Measurements from ENCODE around the gene HDDC2. TPM values are rescaled to one million over a fixed set of nuclear protein-coding genes. Genes with fewer than 3 reads are reported as not detected.

Gene HDDC2
- total and polyA plus RNA-seq, 3 donors from 2014 or later, result 61.3 to 112 (median 89.6) TPM

DNA sequence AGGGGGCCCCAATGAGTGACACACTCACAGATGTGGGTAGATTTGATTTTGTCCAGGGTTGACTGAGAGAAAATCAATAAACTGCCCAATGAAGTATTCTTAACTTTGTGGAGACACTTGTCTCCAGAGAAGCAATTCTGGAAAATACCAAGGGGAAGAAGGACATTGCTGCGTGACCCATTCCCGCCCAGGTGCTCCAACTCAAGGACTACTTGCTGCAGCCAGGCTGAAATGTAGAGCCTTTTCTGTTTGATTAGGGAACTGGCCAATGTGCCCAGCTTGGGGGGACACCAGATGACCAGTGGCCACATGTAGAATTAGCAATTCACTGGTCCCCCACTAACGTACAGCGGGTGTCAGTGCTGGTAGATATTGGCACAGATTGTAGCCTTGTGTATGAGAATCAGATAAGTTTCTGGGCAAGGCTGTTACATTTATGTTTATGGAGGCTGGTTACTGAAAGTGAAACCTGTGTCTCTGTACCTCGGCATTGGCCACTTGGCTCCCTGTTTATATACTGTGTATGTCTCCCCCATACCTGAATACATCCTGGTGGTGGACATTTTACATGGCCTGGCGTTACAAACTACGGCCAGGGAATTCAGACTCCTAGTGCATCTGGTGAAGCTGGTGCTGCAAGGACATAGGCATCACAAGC is 32.3 kb downstream of the HDDC2 start:
- DNase-seq, result no peak
- H3K4me1 ChIP-seq, result no peaks in the 10 kb centered on the region
- H3K27me3 ChIP-seq, result no peaks in the 10 kb centered on the region
- no peaks in the 10 kb centered on the region for H3K36me3 ChIP-seq (ENCODE audit: low read depth, missing control alignments)
- no peak overlapping the region for H3K27ac ChIP-seq
- WGBS, 2 donors, result 89 to 94% methylated on average over 7 of the region's 7 CpGs
- intact Hi-C loops (cut with DNase I; ENCODE audit: low total_unique reads), result no loop called here
- no peak overlapping the region for H3K4me3 ChIP-seq
- TF ChIP-seq, protein P1, sequence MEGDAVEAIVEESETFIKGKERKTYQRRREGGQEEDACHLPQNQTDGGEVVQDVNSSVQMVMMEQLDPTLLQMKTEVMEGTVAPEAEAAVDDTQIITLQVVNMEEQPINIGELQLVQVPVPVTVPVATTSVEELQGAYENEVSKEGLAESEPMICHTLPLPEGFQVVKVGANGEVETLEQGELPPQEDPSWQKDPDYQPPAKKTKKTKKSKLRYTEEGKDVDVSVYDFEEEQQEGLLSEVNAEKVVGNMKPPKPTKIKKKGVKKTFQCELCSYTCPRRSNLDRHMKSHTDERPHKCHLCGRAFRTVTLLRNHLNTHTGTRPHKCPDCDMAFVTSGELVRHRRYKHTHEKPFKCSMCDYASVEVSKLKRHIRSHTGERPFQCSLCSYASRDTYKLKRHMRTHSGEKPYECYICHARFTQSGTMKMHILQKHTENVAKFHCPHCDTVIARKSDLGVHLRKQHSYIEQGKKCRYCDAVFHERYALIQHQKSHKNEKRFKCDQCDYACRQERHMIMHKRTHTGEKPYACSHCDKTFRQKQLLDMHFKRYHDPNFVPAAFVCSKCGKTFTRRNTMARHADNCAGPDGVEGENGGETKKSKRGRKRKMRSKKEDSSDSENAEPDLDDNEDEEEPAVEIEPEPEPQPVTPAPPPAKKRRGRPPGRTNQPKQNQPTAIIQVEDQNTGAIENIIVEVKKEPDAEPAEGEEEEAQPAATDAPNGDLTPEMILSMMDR (IDR thresholded peaks at IDR 0.05), result no peak
- TF ChIP-seq POLR2A (IDR thresholded peaks at IDR 0.05), result no peak
- H3K9me3 ChIP-seq, result no peaks in the 10 kb centered on the region

DNA sequence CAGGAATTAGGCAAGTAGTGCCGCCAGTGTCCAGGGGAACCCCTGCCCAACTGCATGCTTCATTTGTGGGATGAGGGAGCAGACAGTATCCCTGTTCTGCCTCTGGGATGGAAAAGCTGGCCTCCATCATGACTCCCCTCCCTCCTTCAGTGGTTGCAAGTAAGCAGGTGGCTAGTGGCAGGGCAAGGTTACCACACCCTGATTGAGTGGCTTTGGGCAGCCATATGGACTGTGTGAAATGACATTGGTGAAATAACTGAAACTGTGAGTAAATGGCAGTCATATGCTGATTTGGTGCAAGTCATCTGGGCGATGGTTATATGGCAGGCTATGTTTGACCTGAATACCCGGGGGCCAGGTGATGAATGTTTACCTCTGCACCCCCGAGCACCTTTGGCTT is 33.0 kb downstream of the HDDC2 start:
- DNase-seq, result no peak
- H3K36me3 ChIP-seq (ENCODE audit: low read depth, missing control alignments), result no peaks in the 10 kb centered on the region
- intact Hi-C loops (cut with DNase I; ENCODE audit: low total_unique reads), result no loop called here
- no peak overlapping the region for H3K4me3 ChIP-seq
- 92 to 94% methylated on average over 4 of the region's 4 CpGs for WGBS, 2 donors
- no peaks in the 10 kb centered on the region for H3K27me3 ChIP-seq
- H3K9me3 ChIP-seq, result no peaks in the 10 kb centered on the region
- H3K4me1 ChIP-seq, result no peaks in the 10 kb centered on the region
- TF ChIP-seq, protein P1 (IDR thresholded peaks at IDR 0.05), result no peak
- TF ChIP-seq POLR2A (IDR thresholded peaks at IDR 0.05), result no peak
- no peak overlapping the region for H3K27ac ChIP-seq

DNA sequence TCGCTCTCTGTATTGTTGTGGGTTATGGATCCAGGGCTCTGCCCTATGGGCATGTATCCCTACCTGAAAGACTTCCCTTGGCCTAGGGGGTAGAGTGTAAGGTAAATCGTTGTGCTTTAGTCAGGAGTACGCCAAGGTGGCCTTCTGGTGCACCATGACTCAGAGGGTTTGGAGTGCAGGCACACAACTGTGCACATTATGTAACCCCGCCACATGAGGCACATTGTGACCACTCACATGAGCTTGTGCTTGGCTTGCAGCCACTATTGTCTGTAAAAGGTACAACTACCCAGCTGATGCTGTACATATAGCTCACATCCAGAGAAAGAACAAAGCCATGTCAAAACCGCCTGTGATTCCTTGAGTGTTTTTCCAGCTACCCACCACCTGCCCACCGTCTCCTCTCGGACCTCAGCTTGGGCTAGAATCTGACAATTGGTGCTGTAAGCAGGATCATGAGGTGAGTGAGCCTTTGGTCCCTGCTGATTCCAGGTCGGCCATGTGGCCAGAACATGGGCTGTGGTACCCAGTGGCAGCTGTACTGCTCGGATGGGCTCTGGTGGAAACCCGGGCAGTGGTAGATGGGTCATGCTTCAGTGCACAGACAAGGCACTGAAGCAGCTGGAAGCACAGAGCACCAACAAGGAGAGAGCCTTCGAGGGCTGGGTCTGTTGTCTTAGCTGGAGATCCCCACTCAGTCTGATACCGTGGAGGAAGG is 33.8 kb downstream of the HDDC2 start:
- 91 to 96% methylated on average over 8 to 12 of the region's 12 CpGs for WGBS, 2 donors
- intact Hi-C loops (cut with DNase I; ENCODE audit: low total_unique reads), result no loop called here
- no peaks in the 10 kb centered on the region for H3K36me3 ChIP-seq (ENCODE audit: low read depth, missing control alignments)

DNA sequence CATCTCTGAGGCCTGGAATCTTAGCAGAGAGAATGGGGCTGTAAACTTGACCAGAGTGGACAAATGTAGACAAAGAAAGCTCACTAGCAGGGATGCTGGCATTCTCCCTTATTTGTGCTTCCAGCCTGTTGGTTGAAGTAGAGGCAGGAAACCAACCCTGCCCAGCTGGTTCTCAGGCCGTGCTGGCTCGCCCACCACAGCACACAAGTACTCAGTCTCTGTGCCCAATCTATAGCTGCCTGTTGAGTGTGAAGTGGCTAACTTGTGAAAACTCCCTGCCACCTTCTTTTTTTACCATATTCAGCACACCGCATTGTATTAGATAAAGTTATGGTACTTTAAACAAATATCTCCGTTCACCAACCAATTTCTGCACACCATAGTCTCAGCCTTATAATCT is 37.3 kb downstream of the HDDC2 start:
- TF ChIP-seq, protein P1 (IDR thresholded peaks at IDR 0.05), result no peak
- TF ChIP-seq POLR2A (IDR thresholded peaks at IDR 0.05), result no peak
- Histone ChIP-seq H3K36me3 (ENCODE audit: low read depth, missing control alignments) (no peaks in the 10 kb centered on the region), H3K4me1 (no peaks in the 10 kb centered on the region), H3K27me3 (no peaks in the 10 kb centered on the region), H3K9me3 (no peaks in the 10 kb centered on the region), H3K27ac (no peak overlapping the region), H3K4me3 (no peak overlapping the region)
- WGBS, 2 donors, result 77 to 81% methylated on average over 4 of the region's 4 CpGs
- intact Hi-C loops (cut with DNase I; ENCODE audit: low total_unique reads), result no loop called here
- DNase-seq, result no peak

More for the DNA sequence above, 33.8 kb downstream of the HDDC2 start:
- Histone ChIP-seq H3K4me1 (no peaks in the 10 kb centered on the region), H3K9me3 (no peaks in the 10 kb centered on the region), H3K27me3 (no peaks in the 10 kb centered on the region), H3K27ac (no peak overlapping the region), H3K4me3 (no peak overlapping the region)
- no peak for DNase-seq
- TF ChIP-seq, protein P1 (IDR thresholded peaks at IDR 0.05), result no peak
- no peak for TF ChIP-seq POLR2A (IDR thresholded peaks at IDR 0.05)

Measured in testis (tissue), 3 donors.